ENCODE measurements around the gene ARSI. TPM values are rescaled to one million over a fixed set of nuclear protein-coding genes. Genes with fewer than 3 reads are reported as not detected.

The ARSI gene
- total RNA-seq, 4 donors from 2014 or later, result 7.3 to 17.0 (median 8.1) TPM

DNA sequence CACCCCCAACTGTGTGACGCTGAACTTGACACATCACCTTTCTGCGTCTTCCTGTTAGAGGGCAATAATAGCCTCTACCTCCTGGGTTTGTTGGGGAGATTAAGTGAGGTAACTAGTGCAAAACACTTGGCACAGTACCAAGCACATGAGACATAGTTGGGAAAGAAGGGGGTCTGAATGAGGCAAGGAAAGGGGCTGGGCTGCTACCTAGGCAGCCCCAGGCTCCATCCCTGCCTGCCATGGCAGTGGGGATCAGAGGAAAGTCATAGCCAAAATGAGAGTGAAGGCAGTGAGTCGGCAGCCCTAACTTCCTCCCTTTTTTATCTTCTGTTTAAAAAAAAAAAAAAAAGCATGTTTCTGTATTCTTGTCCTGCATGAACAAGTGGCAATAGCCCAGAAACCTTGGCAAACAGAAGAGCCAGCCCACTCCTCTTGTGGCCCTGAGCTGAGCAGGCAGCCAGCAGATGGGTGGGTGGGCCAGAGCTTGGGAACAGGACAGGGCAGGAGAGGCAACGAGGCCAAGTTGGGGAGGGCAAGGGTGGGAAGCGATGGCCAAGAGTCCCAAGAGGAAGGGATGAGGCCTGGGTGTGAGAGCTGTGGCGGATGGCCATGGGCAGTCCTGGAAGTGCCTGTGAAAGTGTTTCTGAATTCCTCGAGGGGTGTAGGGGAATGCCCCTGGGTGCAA, 24.5 kb downstream of the ARSI start:
- Histone ChIP-seq H3K36me3 (no peaks in the 10 kb centered on the region), H3K27me3 (no peaks in the 10 kb centered on the region), H3K27ac (no peak overlapping the region), H3K4me1 (no peaks in the 10 kb centered on the region), H3K4me3 (no peak overlapping the region), H3K9me3 (no peaks in the 10 kb centered on the region)
- no peak for TF ChIP-seq EP300 (IDR thresholded peaks at IDR 0.05)
- TF ChIP-seq, protein P1, sequence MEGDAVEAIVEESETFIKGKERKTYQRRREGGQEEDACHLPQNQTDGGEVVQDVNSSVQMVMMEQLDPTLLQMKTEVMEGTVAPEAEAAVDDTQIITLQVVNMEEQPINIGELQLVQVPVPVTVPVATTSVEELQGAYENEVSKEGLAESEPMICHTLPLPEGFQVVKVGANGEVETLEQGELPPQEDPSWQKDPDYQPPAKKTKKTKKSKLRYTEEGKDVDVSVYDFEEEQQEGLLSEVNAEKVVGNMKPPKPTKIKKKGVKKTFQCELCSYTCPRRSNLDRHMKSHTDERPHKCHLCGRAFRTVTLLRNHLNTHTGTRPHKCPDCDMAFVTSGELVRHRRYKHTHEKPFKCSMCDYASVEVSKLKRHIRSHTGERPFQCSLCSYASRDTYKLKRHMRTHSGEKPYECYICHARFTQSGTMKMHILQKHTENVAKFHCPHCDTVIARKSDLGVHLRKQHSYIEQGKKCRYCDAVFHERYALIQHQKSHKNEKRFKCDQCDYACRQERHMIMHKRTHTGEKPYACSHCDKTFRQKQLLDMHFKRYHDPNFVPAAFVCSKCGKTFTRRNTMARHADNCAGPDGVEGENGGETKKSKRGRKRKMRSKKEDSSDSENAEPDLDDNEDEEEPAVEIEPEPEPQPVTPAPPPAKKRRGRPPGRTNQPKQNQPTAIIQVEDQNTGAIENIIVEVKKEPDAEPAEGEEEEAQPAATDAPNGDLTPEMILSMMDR (IDR thresholded peaks at IDR 0.05), result no peak
- TF ChIP-seq POLR2A (IDR thresholded peaks at IDR 0.05), result no peak
- WGBS, 2 donors, result 61 to 64% methylated on average over 7 of the region's 7 CpGs
- DNase-seq (ENCODE audit: low spot score in 2 of 2), result no peak

- no peaks in the 10 kb centered on the region for H3K4me1 ChIP-seq
- no peak overlapping the region for H3K27ac ChIP-seq
- no peak overlapping the region for H3K4me3 ChIP-seq
- no peaks in the 10 kb centered on the region for H3K27me3 ChIP-seq
- no peak for TF ChIP-seq EP300 (IDR thresholded peaks at IDR 0.05)
- no peak for TF ChIP-seq POLR2A (IDR thresholded peaks at IDR 0.05)
- TF ChIP-seq, protein P1 (IDR thresholded peaks at IDR 0.05), result no peak
- H3K9me3 ChIP-seq, result no peaks in the 10 kb centered on the region
- 68 to 80% methylated on average over 4 of the region's 4 CpGs for WGBS, 2 donors
- no peak for DNase-seq (ENCODE audit: low spot score in 2 of 2)
- H3K36me3 ChIP-seq, result no peaks in the 10 kb centered on the region
These were observed 25.7 kb downstream of the ARSI start for GRCh38 chr5:150277043-150277442.

GRCh38 chr5:150274811-150275210, 27.9 kb downstream of the ARSI start:
- Histone ChIP-seq H3K36me3 (no peaks in the 10 kb centered on the region), H3K4me3 (no peak overlapping the region), H3K9me3 (no peaks in the 10 kb centered on the region), H3K4me1 (peaks cover 0 to 7% (median 0%) of the 10 kb centered on the region in 4 donors), H3K27ac (no peak overlapping the region), H3K27me3 (no peaks in the 10 kb centered on the region)
- DNase-seq (ENCODE audit: low spot score in 2 of 2), result no peak
- no peak for TF ChIP-seq POLR2A (IDR thresholded peaks at IDR 0.05)
- TF ChIP-seq, protein P1 (IDR thresholded peaks at IDR 0.05), result no peak
- no peak for TF ChIP-seq EP300 (IDR thresholded peaks at IDR 0.05)
- WGBS, 2 donors, result 89 to 93% methylated on average over 4 of the region's 4 CpGs

GRCh38 chr5:150272531-150272930, 30.2 kb downstream of the ARSI start:
- H3K27ac ChIP-seq, result no peak overlapping the region
- no peak for DNase-seq (ENCODE audit: low spot score in 2 of 2)
- no peaks in the 10 kb centered on the region for H3K36me3 ChIP-seq
- no peaks in the 10 kb centered on the region for H3K27me3 ChIP-seq
- peaks cover 0 to 7% (median 0%) of the 10 kb centered on the region in 4 donors for H3K4me1 ChIP-seq
- 51 to 59% methylated on average over 5 of the region's 5 CpGs for WGBS, 2 donors
- TF ChIP-seq EP300 (IDR thresholded peaks at IDR 0.05), result no peak
- TF ChIP-seq, protein P1 (IDR thresholded peaks at IDR 0.05), result peak; percentile 11 to 41 (median 25)
- no peak overlapping the region for H3K4me3 ChIP-seq
- no peaks in the 10 kb centered on the region for H3K9me3 ChIP-seq

- 78 to 85% methylated on average over 5 of the region's 5 CpGs for WGBS, 2 donors
- peaks cover 0 to 10% (median 0%) of the 10 kb centered on the region in 4 donors for H3K4me1 ChIP-seq
- no peaks in the 10 kb centered on the region for H3K36me3 ChIP-seq
- TF ChIP-seq EP300 (IDR thresholded peaks at IDR 0.05) (no peak), POLR2A (IDR thresholded peaks at IDR 0.05) (no peak)
- TF ChIP-seq, protein P1 (IDR thresholded peaks at IDR 0.05), result no peak
- no peak overlapping the region for H3K27ac ChIP-seq
- no peaks in the 10 kb centered on the region for H3K9me3 ChIP-seq
- no peaks in the 10 kb centered on the region for H3K27me3 ChIP-seq
- H3K4me3 ChIP-seq, result no peak overlapping the region
- DNase-seq (ENCODE audit: low spot score in 2 of 2), result no peak
These were observed 30.8 kb downstream of the ARSI start for GRCh38 chr5:150271923-150272322.

Measured in tibial nerve (tissue), 4 donors.